ENCODE results near the gene SLC25A21. TPM values are rescaled to one million over a fixed set of nuclear protein-coding genes. Genes with fewer than 3 reads are reported as not detected.

Gene SLC25A21
- total and polyA plus RNA-seq, 10 donors: 0.06 to 1.1 (median 0.22) TPM; not detected in 2

GRCh38 chr14:36934304-36934703, 238.1 kb downstream of the SLC25A21 start:
- 51 to 70% (median 63%) methylated on average over 1 of the region's 1 CpG for WGBS, 5 donors
- DNase-seq: no peak
- no peak for TF ChIP-seq POLR2A (IDR thresholded peaks at IDR 0.05)
- TF ChIP-seq POLR2AphosphoS5 (IDR thresholded peaks at IDR 0.05): no peak
- no peak for TF ChIP-seq CTCF (IDR thresholded peaks at IDR 0.05 in 8 of 11, conservative IDR thresholded peaks at IDR 0.05 in 3 of 11)
- H3K4me3 ChIP-seq: no peak overlapping the region
- no peaks in the 10 kb centered on the region for H3K27me3 ChIP-seq (replicated peaks in 1 of 7)
- no peaks in the 10 kb centered on the region for H3K9me3 ChIP-seq
- no peaks in the 10 kb centered on the region for H3K36me3 ChIP-seq
- no peaks in the 10 kb centered on the region for H3K4me1 ChIP-seq
- intact Hi-C loops (cut with DNase I; ENCODE audit: low total_unique reads): no loop called here
- H3K27ac ChIP-seq: no peak overlapping the region

DNA sequence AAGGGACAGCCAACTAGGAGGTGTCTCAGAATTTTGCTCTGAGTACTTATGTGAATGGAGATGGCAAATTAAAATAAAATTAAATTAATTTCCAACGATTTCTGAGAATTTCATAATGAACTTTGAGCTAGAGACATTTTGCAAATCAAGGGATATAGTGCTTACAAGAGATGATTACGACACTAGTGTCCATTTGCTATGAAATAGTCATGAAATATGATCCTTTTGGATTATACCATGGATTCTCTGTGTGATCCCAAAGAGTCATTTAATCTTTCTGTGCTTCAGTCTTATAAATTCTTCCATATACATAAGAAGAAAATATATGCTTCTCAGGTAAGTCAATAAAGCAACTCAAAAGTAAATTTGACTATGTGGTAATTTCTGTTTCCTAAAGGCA, 240.6 kb downstream of the SLC25A21 start:
- WGBS, 5 donors: 59 to 72% (median 62%) methylated on average over 2 of the region's 2 CpGs
- no peak for TF ChIP-seq CTCF (IDR thresholded peaks at IDR 0.05 in 8 of 11, conservative IDR thresholded peaks at IDR 0.05 in 3 of 11)
- no peak for TF ChIP-seq POLR2A (IDR thresholded peaks at IDR 0.05)
- no peak for TF ChIP-seq POLR2AphosphoS5 (IDR thresholded peaks at IDR 0.05)
- no peaks in the 10 kb centered on the region for H3K36me3 ChIP-seq
- no peak overlapping the region for H3K4me3 ChIP-seq
- no peaks in the 10 kb centered on the region for H3K9me3 ChIP-seq
- no peaks in the 10 kb centered on the region for H3K4me1 ChIP-seq
- DNase-seq: no peak
- H3K27me3 ChIP-seq (replicated peaks in 1 of 7): no peaks in the 10 kb centered on the region
- no peak overlapping the region for H3K27ac ChIP-seq
- intact Hi-C loops (cut with DNase I; ENCODE audit: low total_unique reads): no loop called here

DNA sequence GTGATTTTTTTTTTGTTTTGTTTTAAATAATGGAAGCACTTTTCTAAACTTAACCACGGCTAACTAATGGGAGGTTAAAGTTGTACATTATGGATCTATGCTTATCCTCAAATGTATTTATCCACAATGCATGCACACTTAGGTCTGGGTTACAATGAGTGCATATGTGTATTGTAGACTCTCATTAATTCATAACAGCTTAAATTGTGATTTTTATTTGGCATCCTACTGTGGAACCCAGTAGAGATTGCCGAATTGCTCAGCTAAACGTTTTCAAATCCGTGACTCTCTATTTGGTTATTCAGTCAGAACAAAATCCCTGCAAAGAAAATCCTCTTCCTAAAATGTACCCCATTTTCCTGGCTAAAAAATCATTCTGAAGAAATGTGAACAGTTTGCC, 244.0 kb downstream of the SLC25A21 start:
- Histone ChIP-seq H3K36me3 (no peaks in the 10 kb centered on the region), H3K4me1 (no peaks in the 10 kb centered on the region), H3K4me3 (no peak overlapping the region), H3K27ac (no peak overlapping the region), H3K27me3 (replicated peaks in 1 of 7) (no peaks in the 10 kb centered on the region), H3K9me3 (peaks cover 0 to 5% (median 0%) of the 10 kb centered on the region in 8 donors)
- 85 to 92% (median 86%) methylated on average over 4 of the region's 4 CpGs for WGBS, 5 donors
- no peak for DNase-seq
- TF ChIP-seq POLR2A (IDR thresholded peaks at IDR 0.05) (no peak), CTCF (IDR thresholded peaks at IDR 0.05 in 8 of 11, conservative IDR thresholded peaks at IDR 0.05 in 3 of 11) (no peak), POLR2AphosphoS5 (IDR thresholded peaks at IDR 0.05) (no peak)
- intact Hi-C loops (cut with DNase I; ENCODE audit: low total_unique reads): no loop called here

- intact Hi-C loops (cut with DNase I; ENCODE audit: low total_unique reads): no loop called here
Observed at GRCh38 chr14:36925094-36925493, 247.3 kb downstream of the SLC25A21 start.

More at GRCh38 chr14:36925094-36925493, 247.3 kb downstream of the SLC25A21 start:
- no peak for TF ChIP-seq POLR2AphosphoS5 (IDR thresholded peaks at IDR 0.05)
- no peak for TF ChIP-seq CTCF (IDR thresholded peaks at IDR 0.05 in 8 of 11, conservative IDR thresholded peaks at IDR 0.05 in 3 of 11)
- TF ChIP-seq POLR2A (IDR thresholded peaks at IDR 0.05): no peak
- Histone ChIP-seq H3K27me3 (replicated peaks in 1 of 7) (no peaks in the 10 kb centered on the region), H3K36me3 (no peaks in the 10 kb centered on the region), H3K4me3 (no peak overlapping the region), H3K9me3 (peaks cover 0 to 5% (median 0%) of the 10 kb centered on the region in 8 donors), H3K27ac (no peak overlapping the region), H3K4me1 (no peaks in the 10 kb centered on the region)
- no peak for DNase-seq
- WGBS, 5 donors: 85 to 100% (median 90%) methylated on average over 2 of the region's 2 CpGs
